HG03039 (cell line): Measurements from ENCODE around the gene MARF1.
"Not testable (repeated sequence)": the region's sequence is repeated elsewhere in the genome, so short reads cannot be mapped to it uniquely, and the experiment has no call there.

Experiments used
- ATAC-seq: cut with Tn5 transposase; IDR thresholded peaks from one replicate; pipeline ENCODE4 v1.9.1; 2021; ENCODE audit warnings: mild to moderate bottlenecking, moderate library complexity; ENCODE audit not compliant: unreplicated experiment

Gene MARF1

DNA sequence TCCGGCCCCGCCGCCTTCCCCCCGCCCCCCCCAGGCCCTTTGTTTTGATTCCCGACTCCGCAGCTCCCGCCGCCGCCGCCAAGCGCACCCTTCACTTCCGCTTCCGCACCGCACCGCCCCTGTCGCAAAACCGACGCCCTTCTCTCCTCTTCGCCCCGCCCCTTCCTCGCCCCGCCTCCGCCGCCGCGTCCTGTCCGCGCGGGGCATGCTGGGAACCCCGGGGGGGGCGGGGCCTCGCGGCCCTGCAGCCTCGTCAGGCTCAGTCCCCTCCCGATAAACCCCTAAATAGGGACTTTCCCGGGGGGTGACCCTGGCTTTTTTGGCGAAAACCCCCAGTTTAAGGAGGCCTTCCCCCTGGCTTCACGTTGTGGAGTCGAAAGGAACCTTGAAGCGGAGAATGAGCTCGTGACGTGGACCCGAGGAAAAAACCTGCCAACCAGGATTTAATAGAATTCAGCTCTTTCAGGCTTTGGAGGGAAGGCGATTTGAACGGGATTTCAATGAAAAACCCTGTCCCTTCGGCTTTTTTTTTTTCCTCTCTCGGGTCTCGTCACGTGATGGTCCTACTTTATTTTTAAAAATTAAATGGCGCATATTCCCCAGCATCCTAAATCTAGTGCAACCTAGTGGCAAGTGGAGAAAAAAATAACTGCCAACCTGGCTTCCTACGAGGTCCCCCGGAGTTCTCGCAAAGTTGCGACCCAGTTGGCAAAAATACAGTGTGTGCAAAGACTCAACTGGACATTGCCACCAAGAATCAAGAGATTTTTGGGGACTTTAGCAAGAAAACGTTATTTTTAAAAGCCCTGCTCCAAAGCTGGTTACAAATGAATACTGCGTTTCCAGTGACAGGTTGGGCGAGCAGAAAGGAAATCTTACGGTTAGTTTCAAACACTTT lies at the start of gene MARF1:
Gene MARF1, minus strand, starts transcription at position 107 of the 898 bp plus-strand sequence. CDS start 3,921 bp downstream, outside the sequence.
- ATAC-seq, result peak; percentile 42

DNA sequence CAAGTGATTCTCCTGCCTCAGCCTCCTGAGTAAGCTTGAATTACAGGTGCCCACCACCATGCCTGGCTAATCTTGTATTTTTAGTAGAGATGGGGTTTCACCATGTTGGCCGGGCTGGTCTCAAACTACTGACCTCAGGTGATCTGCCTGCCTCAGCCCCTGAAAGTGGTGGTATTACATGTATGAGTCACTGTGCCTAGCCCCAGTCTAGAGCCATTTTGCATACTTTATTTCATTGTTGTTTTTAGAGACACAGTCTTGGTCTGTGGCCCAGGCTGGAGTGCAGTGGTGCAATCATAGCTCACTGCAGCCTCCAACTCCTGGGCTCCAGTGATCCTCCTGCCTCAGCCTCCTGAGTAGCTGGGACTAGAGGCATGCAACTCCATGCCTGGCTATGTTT lies 49.6 kb upstream of the MARF1 start:
- not testable (repeated sequence) for ATAC-seq

DNA sequence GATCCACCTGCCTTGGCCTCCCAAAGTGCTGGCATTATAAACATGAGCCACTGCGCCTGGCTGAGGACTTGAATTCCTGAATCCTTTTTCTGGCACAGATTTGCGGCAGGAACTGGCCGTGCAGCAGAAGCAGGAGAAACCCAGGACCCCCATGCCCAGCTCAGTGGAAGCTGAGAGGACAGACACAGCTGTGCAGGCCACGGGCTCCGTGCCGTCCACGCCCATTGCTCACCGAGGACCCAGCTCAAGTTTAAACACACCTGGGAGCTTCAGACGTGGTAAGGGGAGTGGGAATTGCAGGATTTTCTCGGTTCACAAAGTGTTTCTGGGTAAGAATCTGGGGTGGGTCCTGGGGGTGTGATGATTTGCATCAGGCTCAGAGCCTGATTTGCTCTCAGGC lies 48.1 kb upstream of the MARF1 start:
- ATAC-seq, result no peak

GRCh38 chr16:15690296-15690695 lies 47.3 kb upstream of the MARF1 start:
- no peak for ATAC-seq

- ATAC-seq, result no peak
Measured at GRCh38 chr16:15689290-15689689, 46.3 kb upstream of the MARF1 start.

GRCh38 chr16:15686287-15686686 lies 43.3 kb upstream of the MARF1 start:
- ATAC-seq, result no peak

GRCh38 chr16:15682105-15682570 lies 39.2 kb upstream of the MARF1 start:
- no peak for ATAC-seq

DNA sequence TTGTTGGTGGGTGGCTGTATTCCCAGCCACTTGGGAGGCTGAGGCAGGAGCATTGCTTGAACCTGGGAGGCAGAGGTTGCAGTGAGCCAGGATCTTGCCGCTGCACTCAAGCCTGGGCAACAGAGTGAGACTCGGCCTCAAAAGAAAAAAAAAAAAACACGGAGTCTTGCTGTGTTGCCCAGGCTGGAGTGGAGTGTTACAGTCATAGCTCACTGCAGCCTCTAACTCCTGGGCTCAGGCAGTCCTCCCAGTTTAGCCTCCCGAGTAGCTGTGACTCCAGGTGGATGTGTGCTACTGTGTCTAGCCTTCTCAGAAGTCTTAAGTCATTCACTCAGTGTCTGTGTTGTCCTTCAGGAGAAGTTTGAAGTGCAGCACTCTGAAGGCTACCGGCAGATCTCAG lies 34.5 kb upstream of the MARF1 start:
- ATAC-seq, result no peak

DNA sequence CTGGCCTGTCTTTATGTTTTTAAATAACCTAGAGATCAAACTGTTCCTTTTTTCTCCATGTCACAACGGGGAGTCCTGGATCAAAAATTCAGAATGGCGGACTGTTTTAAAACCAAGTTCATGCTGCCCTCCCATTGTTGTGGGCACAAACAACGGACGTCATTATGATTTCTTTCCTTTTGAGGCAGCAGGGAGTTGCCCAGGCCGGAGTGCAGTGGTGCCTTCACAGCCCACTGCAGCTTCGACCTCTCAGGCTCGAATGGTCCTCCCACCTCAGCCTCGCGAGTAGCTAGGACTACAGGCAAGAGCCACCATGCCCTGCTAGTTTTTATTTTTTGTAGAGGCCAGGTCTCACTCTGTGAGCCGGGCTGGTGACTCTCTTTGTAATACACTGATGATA lies 33.6 kb upstream of the MARF1 start:
- no peak for ATAC-seq

DNA sequence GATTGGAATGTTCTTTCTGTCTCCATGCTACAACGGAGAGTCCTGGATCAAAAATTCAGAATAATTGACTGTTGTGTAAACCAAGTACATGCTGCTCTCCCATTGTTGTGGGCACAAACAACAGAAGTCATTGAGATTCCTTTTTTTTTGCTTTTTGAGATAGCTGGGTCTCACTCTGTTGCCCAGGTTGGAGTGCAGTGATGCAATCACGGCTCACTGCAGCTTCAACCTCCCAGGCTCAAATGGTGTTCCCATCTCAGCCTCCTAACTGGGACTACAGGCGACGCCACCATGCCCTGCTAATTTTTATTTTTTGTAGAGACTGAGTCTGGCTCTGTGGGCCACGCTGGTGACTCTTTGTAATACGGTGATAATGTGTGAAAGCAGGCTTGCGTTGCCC lies 31.6 kb upstream of the MARF1 start:
- ATAC-seq, result no peak

- ATAC-seq, result no peak
Measured at GRCh38 chr16:15672514-15673167, 29.7 kb upstream of the MARF1 start.

- ATAC-seq, result not testable (repeated sequence)
Measured at GRCh38 chr16:15672127-15672513, 29.2 kb upstream of the MARF1 start.

- ATAC-seq, result no peak
Measured at GRCh38 chr16:15671530-15672117, 28.7 kb upstream of the MARF1 start.

DNA sequence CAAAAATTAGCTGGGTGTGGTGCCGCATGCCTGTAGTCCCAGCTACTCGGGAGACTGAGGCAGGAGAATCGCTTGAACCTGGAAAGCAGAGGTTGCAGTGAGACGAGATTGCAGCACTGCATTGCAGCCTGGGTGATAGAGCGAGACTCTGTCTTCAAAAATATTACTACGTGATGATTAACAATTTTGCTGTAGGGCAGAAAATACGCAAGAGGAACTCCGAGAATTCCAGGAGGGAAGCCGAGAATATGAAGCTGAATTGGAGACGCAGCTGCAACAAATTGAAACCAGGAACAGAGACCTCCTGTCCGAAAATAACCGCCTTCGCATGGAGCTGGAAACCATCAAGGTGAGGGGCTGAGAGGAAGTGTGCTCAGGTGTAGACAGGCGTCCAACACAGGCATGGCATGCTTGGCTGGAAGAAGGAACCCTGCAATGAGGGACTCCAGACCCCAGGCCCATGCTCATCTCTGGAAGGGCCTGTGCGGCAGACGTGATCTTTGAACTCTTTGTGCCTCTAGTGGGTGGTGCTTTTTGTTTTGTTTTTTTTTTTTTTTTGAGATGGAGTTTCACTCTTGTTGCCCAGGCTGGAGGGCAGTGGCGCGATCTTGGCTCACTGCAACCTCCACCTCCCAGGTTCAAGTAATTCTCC lies 24.3 kb upstream of the MARF1 start:
- ATAC-seq, result no peak

- ATAC-seq, result no peak
Measured at GRCh38 chr16:15665107-15665506, 22.2 kb upstream of the MARF1 start.

DNA sequence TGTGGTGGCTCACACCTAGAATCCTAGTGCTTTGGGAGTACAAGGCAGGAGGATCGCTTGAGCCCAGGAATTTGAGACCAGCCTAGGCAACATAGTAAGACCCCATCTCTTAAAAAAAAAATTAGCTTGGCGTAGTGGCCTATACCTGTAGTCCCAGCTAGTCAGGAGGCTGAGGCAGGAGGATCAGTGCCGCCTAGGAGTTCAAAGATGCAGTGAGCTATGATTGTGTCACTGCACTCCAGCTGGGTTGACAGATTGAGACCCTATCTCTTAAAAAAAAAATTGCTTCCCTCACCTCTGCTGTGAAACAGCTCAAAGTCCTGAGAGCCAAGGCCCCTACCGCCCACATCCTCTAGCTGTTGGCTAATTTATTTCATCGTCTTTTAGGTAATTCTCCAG lies 17.2 kb upstream of the MARF1 start:
- no peak for ATAC-seq

DNA sequence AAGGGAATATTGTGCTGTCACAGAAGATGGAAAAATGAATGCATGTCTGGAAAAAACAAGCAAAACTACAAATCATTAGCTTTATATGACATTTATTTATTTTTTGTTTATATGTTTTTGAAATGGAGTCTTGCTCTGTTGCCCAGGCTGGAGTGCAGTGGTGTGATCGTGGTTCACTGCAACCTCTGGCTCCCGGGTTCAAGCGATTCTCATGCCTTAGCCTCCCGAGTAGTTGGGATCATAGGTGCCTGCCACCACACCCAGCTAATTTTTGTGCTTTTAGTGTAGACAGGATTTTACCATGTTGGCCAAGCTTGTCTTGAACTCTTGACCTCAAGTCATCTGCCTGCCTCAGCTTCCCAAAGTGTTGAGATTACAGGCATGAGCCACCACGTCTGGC lies 15.6 kb upstream of the MARF1 start:
- no peak for ATAC-seq

DNA sequence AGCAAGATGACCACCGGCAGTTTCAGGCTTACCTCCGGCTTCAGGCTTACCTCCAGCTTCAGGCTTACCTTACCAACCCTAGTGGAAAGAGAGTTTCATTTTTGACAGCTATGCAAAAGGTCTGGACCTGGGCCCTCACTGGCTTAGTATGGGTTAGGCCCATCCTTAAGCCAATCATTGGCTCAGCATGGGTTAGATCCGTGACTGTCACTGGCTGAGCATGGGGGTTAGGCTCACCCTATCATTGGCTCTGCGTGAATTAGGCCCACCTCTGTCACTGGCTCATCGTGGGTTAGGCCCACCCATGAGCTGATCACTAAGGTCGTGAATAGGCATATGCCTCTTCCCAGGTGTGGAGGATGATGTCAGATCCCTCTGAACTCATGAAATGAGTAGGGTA lies 15.2 kb upstream of the MARF1 start:
- ATAC-seq, result no peak

DNA sequence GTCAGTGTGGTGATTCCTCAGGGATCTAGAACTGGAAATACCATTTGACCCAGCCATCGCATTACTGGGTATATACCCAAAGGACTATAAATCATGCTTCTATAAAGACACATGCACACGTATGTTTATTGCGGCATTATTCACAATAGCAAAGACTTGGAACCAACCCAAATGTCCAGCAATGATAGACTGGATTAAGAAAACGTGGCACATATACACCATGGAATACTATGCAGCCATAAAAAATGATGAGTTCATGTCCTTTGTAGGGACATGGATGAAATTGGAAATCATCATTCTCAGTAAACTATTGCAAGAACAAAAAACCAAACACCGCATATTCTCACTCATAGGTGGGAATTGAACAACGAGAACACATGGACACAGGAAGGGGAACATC lies 12.6 kb upstream of the MARF1 start:
- not testable (repeated sequence) for ATAC-seq

GRCh38 chr16:15654591-15654990 lies 11.6 kb upstream of the MARF1 start:
- ATAC-seq, result no peak

DNA sequence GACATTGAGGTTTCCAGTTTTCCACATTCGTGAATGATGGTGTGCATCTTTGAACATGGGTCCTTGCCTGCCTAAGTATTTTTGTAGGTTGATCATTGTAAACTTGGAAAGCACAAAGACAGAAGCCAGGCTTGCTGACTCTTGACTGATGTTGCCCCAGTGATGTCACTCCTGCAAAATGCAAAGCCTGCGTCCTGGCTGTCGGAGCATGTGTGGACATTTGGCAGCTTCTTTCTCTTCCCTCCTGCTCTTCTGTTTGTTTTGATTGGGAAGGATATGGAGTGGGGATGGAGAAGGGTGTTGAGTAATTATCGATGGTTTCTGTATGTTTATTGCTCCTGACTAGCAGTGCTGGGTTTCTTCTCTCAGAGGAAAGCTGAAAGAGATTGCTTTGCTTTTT lies 10.3 kb upstream of the MARF1 start:
- no peak for ATAC-seq
